Activated CD4-positive, CD25-positive, alpha-beta regulatory T cell (primary cell): ENCODE results near the gene TLX2.

Experiments
- DNase-seq, 4 experiments: peaks; one replicate each; lab custom pipeline; 2025; lab: John Stamatoyannopoulos, UW

Gene TLX2

DNA sequence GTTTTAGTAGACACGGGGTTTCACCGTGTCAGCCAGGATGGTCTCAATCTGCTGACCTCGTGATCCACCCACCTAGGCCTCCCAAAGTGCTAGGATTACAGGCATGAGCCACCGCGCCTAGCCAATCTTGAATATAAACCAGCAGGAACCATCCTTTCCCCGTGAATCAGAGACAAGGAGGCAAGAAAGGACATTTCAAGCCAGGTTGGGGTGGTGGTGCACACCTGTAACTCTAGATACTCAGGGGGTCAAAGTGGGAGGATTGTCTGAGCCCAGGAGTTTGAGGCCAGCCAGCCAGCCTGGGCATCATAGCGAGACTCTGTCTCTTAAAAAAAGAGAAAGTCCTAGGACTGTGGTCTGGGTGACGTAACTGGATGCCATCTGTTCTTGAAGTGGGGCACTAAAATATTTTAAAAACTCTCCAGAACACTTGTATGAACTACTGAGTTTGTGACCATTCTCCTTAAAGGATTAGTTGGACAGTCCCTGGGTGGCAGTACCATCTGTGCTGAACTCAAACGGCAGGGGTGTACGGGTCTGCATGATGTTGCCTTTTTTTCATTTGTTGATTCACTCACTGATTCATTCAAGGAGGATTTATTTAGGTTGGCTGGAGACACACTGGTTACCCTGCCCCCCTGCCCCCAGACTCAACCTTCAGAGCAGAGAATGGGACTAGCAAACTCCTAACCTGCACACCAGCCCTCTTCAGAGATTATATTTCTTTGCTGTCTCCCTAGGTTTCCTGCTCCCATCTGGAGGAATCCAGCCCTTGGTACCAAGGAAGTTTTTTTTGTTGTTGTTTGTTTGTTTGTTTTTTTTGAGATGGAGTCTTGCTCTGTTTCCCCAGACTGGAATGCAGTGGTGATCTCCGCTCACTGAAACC is 2.9 kb upstream of the TLX2 start:
- no peak for DNase-seq

DNA sequence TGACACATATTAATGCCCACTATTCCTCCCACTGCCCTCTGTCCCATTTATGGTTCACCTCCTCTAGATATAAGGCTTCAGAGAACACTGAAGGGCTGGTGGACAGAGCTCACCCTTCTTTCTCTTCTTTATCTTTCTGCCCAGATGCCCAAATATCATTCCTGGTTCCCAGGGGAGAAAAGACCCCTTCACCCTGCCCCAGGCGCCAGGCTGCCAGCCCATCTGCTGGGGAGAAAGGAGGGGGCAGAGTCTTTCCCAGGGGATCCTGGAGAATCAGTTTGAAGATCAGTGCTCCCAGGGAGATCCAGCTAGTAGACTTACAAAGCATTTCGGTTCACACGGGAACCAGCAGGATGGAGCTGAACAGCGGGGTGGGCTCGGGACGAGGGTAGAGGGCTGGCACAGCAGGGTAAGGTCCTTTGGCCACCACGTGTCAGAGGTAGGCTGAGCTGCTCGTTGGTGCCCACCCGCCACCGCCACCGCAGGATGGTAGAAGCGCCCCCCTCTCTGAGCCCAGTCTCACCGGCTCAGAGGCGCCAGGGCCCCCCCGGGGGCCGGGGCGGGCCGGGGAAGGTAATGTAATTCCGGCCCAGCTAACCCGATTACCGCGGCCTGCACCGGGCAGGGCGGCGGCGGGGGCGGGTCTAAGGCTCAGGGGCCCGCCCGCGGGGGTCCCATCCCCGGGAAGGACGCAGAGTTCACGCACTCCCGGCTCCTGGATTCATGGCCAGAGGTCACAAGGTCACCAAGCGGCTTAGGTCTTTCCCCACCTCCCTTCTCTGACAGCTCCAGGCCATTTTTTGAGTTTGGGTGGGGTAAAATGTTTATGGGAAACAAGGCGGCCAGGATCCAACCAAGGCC is 1.3 kb upstream of the TLX2 start:
- DNase-seq, result no peak

DNA sequence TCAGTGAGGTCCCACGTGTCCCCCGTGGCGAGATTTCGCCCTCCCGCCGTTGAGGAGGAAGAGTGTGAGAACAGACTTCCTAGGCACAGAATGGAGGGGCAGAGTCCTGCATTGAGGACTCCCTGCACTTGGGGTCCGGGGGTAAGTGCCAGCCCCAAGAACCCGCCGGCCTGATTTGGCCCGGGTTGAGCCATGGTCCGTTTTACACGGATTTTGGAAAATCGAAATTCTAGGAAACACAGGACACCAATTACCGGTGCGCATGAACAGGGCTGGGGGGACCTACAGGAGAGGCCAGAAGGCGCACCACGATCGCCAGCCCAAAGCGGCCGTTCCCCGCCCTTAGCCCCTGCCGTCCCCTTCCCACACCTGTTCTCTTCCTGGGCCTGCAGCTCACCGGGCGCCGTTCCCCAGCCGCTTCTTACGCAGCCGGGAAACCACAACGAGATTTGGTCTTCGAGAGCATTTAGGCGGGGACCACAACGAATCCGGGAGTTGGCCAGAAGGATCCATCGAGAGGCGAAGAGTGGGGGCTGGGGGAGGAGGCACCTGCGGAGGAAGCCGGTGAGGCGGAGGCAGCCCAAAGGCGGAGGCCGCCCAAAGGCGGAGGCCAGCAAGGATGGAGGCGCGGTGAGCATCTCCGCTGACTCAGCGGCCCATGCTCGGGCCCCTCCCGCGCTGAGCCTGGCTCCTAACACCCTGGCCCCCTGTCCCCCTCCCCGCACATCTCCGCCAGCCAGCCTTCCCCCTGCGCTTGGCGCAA is 464 bp upstream of the TLX2 start:
- no peak for DNase-seq

- DNase-seq, result no peak
Observed at GRCh38 chr2:74515271-74515980, 1.2 kb downstream of the TLX2 start.

- DNase-seq, result peak; percentile 30 to 62 (median 42)
Observed at GRCh38 chr2:74515981-74516633, 1.9 kb downstream of the TLX2 start.

DNA sequence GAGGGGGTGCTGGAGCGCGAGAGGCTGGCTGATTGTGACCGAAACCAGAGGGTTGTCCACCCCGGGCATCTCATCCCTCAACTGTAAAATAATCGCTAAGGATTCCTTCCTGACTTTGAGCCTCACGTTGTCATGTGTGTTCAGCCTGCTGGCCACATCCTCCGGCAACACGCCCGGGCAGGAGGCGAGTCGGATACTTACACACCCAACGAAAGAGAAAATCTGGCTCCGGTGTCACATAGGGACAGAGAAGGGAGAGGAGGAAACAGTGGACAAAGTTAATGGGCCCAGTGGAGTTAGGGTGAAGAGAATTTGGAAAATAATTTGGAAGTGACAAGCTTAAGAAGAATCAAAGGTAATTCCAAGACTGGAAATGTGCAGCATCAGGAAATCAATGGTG is 2.4 kb downstream of the TLX2 start:
- no peak for DNase-seq

- DNase-seq, result no peak
Observed at GRCh38 chr2:74522516-74522915, 8.3 kb downstream of the TLX2 start.

GRCh38 chr2:74524005-74524404 is 9.8 kb downstream of the TLX2 start:
- no peak for DNase-seq

GRCh38 chr2:74524955-74525716 is 10.9 kb downstream of the TLX2 start:
- DNase-seq, result no peak

GRCh38 chr2:74525717-74526648 is 11.7 kb downstream of the TLX2 start, which contains the start of gene DQX1:
Gene DQX1, minus strand, starts transcription at chr2:74526231. Its CDS starts 502 bp downstream, at chr2:74525729.
- no peak for DNase-seq

DNA sequence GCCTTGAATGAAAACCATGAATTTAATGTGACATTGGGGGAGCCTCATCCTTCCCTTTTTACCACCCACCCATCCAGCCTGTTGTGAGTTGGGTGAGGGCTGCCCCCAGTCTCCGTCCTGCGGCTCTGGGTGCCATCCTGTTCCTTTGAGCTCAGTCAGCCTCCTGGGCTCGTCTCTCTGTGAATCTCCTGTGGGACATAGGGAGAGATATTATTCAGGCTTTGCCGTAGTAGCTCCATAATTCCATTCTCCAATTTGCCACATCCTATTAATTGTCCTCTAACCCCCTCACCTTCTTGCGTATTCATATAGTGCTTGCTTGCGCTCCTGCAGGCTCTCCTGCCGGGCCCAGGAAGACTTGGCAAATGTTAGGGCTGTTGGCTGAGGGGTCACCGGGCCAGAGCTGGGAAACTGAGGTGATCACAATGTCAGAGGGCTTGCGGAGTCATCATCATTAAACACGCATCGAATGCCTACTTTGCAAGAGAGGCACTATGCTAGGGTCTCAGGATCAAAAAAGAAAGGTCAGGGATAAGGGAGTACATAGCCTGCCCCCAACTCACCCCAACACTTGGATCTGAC is 12.5 kb downstream of the TLX2 start:
- no peak for DNase-seq

GRCh38 chr2:74527741-74528140 is 13.5 kb downstream of the TLX2 start:
- DNase-seq, result no peak

GRCh38 chr2:74528600-74529356 is 14.5 kb downstream of the TLX2 start:
- DNase-seq, result no peak

GRCh38 chr2:74529357-74530238 is 15.3 kb downstream of the TLX2 start, which contains the start of the genes AUP1 and HTRA2:
Gene AUP1, minus strand, starts transcription at chr2:74529706. Its CDS starts 77 bp downstream, at chr2:74529629.
Gene HTRA2, plus strand, starts transcription at chr2:74529933. Its CDS starts 74 bp downstream, at chr2:74530007.
- DNase-seq, result peak; percentile 74 to 87 (median 78)

DNA sequence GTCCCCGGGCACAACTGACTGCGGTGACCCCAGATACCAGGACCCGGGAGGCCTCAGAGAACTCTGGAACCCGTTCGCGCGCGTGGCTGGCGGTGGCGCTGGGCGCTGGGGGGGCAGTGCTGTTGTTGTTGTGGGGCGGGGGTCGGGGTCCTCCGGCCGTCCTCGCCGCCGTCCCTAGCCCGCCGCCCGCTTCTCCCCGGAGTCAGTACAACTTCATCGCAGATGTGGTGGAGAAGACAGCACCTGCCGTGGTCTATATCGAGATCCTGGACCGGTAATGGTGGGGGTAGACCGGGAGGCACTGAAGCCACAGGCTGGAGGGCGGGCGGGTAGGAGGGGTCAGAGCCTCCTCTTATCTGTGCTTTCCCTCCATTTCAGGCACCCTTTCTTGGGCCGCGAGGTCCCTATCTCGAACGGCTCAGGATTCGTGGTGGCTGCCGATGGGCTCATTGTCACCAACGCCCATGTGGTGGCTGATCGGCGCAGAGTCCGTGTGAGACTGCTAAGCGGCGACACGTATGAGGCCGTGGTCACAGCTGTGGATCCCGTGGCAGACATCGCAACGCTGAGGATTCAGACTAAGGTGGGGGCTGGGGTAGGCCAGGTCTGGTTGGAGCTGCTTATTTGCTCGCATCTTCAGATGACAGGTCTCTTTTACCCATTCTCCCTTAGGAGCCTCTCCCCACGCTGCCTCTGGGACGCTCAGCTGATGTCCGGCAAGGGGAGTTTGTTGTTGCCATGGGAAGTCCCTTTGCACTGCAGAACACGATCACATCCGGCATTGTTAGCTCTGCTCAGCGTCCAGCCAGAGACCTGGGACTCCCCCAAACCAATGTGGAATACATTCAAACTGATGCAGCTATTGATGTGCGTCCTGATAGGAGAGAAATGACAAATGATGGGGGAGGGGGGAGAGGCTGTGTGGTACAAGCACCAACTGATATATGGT is 16.3 kb downstream of the TLX2 start:
- DNase-seq, result no peak
